HG03139 (cell line): ENCODE data around the gene PIK3C2B.

Experiments used
- ATAC-seq: cut with Tn5 transposase; IDR thresholded peaks from one replicate; pipeline ENCODE4 v1.9.1; 2021; ENCODE audit not compliant: unreplicated experiment

PIK3C2B gene

DNA sequence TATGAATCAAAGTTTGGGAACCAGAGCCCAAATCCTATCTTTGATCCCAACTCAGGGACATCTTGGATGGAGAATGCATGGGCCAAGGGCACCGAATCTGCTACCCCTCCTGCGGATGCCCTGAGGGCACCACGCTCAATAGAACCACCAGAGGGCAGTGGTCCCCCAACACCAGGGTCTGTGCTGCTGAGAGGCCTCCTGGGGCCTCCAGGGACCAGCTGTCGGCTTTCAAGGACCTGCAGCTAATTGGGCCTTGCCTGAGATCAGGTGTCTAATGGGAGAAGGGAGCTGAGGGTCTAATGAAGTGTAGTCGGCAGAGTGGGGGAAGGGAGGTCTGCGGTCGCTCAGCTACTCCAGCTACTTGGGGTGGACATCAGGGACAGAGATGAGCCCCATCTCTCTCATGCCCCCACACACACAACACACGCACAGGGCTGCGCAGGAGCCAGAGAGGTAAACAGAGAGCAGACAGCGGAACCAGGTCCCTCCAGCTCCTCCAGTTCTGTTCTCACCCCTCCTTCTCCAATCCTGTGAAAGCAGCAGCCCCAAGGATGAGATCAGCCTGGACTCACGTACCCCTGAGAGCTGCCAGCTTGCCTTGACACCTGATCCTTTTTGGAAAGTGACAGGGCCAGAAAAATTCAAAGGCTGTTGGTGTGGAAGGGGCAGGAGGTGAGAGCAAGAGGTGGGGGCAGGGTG, 48.0 kb downstream of the PIK3C2B start:
- peak; percentile 65 for ATAC-seq

DNA sequence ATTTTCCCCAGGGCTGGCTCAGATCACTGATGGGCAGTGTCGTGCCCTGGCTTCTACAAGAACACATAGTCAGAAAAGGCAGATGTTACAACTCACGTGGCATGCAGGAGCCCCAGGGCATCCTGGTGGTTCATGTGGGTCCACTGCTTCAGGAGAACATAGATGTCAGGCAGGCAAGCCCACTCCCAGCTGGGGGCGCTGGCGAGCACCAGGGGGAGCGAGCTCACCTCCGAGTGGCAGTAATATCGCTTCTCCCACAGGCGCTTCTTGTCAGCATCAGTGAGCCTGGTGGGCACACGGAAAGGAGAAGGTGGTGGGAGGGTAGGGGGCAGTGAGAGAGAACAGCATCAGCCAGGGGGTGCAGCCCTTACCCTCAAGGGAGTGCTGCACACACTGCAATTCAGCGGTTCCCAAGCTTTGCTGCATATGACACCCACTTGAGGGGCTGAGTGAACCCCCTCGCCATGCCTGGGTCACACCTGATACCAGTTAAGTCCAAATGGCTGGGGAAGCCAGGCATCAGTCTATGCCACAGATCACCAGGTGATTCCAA, 48.7 kb downstream of the PIK3C2B start:
- no peak for ATAC-seq
